Epithelial cell of proximal tubule (primary cell): ENCODE results near the gene AGBL4. TPM values are rescaled to one million over a fixed set of nuclear protein-coding genes. Genes with fewer than 3 reads are reported as not detected.

Experiments
- DNase-seq: peaks from one replicate; pipeline ENCODE4 v3.0.0-alpha.2; 2011; ENCODE audit warnings: low read depth
- H3K4me3 ChIP-seq: 2 replicates; pipeline ENCODE4 v1.5.1; 2011; ENCODE audit warnings: low read depth, mild to moderate bottlenecking, low read length
- CTCF ChIP-seq: conservative IDR thresholded peaks from 2 replicates; pipeline ENCODE4 v1.5.1; 2012; ENCODE audit warnings: low read depth, mild to moderate bottlenecking, low read length
- total RNA-seq: library from RNA; depleted of rRNA; stranded (reverse); fragments of >200 nt; gene quantifications from 2 replicates; pipeline ENCODE4 v1.2.3, GENCODE V29; 2015

Gene AGBL4
- total RNA-seq, 1 donor from 2014 or later = not detected

DNA sequence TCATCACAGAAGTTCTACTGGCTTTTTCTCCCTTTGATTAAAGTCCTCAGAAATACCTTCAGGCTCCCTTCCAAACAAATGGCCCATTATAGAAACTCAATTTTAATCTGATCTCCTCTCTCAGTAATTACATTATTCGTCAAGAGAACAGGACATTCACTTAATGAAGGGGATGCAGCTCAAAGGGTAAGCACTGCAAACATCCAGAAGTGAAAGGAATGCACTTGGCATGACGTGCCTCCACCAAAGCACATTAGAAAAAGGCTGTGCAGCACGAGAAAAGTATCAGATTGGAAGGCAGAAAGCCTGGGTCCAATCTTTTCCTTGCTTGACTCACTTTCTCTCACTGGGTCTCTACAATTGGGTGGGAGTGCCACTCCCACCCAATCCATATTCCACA lies 1024.4 kb downstream of the AGBL4 start:
- H3K4me3 ChIP-seq = no peak overlapping the region
- no peak for TF ChIP-seq CTCF
- DNase-seq = no peak

DNA sequence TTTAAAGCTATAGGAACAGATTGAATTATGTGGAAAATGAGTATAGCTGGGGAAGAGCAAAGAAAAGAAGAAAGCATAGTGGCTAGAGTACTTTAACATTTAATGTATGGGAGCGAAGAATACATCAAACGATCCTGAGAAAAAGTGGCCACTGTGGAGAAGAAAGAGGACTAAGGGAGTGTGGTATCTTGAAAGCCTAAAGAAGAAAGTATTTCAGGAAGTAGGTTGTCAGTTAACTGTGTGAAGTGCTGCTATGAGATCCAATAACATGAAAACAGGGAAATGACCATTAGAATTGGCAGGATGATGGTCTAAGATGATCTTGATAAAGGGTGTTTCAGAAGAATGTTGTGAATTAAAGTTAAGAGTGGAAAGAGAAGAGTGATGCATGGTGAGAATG lies 1027.4 kb downstream of the AGBL4 start:
- no peak overlapping the region for H3K4me3 ChIP-seq
- TF ChIP-seq CTCF = no peak
- no peak for DNase-seq

DNA sequence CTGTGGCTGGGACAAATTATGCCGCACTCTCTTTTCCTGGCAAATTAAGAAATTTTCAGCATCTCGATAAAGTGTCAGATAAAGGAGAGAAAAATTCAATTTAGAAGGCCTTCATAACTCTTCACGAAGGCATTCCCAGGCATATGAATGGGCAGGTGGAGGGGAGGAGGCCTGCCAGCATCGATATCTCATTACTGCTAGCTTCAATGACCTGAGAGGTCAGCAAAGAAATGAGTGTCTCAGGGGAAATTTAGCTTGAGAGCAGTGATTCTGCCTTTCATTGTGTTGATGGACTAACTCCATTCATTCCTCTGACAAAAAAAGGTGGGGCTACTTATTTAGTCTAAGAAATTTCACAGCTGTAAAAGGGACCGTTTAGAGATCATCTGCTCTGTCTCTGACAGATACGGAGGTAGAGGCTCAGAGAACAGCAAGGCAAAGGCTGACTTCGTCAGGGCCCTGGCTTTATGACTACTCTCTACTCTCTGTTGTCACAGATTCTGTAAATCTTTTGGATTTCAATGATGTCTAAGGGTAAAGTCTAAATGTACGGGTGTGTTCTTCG lies 1035.0 kb downstream of the AGBL4 start:
- TF ChIP-seq CTCF = no peak
- no peak for DNase-seq
- H3K4me3 ChIP-seq = no peak overlapping the region

- H3K4me3 ChIP-seq = no peak overlapping the region
- no peak for TF ChIP-seq CTCF
- no peak for DNase-seq
Observed at GRCh38 chr1:48979940-48980339, 1043.8 kb downstream of the AGBL4 start.

GRCh38 chr1:48978413-48978812 lies 1045.3 kb downstream of the AGBL4 start:
- no peak for DNase-seq
- H3K4me3 ChIP-seq = no peak overlapping the region
- no peak for TF ChIP-seq CTCF

DNA sequence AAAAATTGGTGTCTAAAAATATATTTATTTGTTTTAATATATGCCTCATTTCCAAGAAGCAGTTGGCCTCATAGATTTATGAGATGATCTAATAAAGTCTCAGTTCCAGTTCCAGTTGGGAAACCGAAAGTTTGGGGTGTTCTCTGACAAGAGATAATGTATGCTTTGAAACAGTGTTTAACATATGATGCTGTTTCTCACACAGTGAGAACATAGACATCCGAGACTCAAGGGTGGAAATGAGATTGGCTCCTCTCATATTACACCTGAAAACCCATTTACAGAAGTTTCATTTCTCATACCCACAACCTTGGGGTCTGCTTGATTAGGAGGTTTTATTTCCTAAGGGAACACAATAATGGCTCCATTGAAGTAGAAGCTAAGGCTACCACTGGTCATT lies 1046.5 kb downstream of the AGBL4 start:
- no peak overlapping the region for H3K4me3 ChIP-seq
- no peak for TF ChIP-seq CTCF
- DNase-seq = no peak

DNA sequence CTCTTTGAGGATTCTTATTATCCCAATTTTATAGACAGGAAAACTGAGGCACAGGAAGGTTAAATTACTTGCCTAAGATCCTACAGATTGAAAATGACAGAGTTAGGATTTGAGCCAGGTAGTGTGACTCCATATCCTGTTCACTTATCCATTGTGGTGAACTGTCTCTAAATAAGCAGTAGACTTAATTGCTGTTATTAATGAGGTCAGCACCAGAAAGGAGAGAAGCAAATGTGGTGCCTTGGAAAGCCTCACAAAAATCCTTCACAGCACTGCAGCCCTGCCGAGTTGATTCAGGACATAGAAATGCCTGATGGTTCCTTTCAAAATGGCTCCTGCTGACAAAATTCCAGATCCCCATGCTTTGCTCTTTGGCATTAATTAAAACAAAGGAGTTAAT lies 1053.8 kb downstream of the AGBL4 start:
- H3K4me3 ChIP-seq = no peak overlapping the region
- no peak for TF ChIP-seq CTCF
- no peak for DNase-seq
